K562 (cell line): ENCODE results near the gene WDR35.

Source experiments
- CBX2 ChIP-seq: fragments of 200-600 bp; sonication (generic); IDR thresholded peaks from one replicate; pipeline ENCODE4 v1.6.1; 2012; ENCODE audit warnings: mild to moderate bottlenecking, low read length, inconsistent platforms; ENCODE audit not compliant: insufficient read depth, poor library complexity, severe bottlenecking
- EGR1 ChIP-seq: fragments of 450-650 bp; conservative IDR thresholded peaks from 2 replicates; pipeline ENCODE4 v1.6.1; 2017; ENCODE audit warnings: mild to moderate bottlenecking
- EP300 ChIP-seq: IDR thresholded peaks from 2 replicates; pipeline ENCODE4 v1.6.1; 2012; ENCODE audit warnings: low read length, improper control_type of control experiment
- KAT2B ChIP-seq: IDR thresholded peaks from one replicate; pipeline ENCODE4 v1.6.1; 2012; ENCODE audit warnings: low read depth, mild to moderate bottlenecking, control low read depth, inconsistent platforms, low read length, moderate library complexity
- PHTF2 ChIP-seq: fragments of 250-450 bp; sonication (Bioruptor Pico); IDR thresholded peaks from 2 replicates; pipeline ENCODE4 v1.5.0; 2021; ENCODE audit warnings: mild to moderate bottlenecking
- POLR2A ChIP-seq: fragments of 450-650 bp; conservative IDR thresholded peaks from 2 replicates; pipeline ENCODE4 v1.6.1; 2016
- ZC3H11A ChIP-seq: IDR thresholded peaks from 2 replicates; pipeline ENCODE4 v1.6.1; 2012; ENCODE audit warnings: low read depth, low read length, improper control_type of control experiment
- ZNF124 ChIP-seq: sonication (generic); formaldehyde crosslinking; IDR thresholded peaks from 2 replicates; pipeline ENCODE4 v1.8.1; 2022; ENCODE audit warnings: missing genetic modification reagents
- ZNF79 ChIP-seq: fragments of 250-450 bp; sonication (Bioruptor Pico); IDR thresholded peaks from 2 replicates; pipeline ENCODE4 v1.4.0; 2020; ENCODE audit warnings: low read depth, mild to moderate bottlenecking, moderate library complexity

DNA sequence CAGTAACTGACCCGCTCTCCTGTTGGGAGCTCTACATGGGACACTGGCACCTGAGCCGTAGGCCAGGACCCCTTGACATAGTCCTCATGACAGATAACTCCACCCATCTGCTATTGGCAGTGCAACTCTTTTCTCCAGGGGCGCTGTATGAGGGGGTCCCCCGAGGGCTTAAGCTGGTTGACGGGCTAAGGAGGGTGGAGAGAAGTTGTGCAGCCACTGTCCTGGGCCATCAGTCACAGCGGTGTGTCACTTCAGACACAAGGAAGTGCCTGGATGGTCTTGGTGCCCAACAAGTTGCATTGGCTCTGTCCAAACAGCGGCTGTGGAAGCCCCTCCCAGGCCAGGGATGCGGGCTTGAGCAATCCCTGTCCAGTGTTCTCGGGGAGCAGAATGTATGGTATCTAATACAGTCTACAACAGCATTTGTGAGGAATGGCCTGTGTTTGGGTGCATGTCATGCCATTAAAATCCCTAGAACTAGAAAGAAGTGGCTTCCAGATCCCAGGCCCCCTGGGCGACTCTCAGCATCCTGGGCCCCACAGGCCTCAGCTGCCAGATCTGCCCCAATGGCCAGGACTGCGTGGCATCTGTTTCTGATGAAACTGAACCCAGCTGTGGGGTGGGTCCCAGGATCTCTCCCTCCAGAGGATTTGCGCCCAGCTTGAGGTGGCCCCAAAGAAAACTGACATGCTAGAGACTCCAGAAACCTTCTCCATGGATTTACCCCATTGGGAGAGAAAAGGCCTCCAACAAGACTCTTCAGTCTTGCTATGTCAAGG, 111.4 kb downstream of the WDR35 start:
- no peak for TF ChIP-seq KAT2B
- TF ChIP-seq ZNF79 (CRISPR knock-in tag): no peak
- TF ChIP-seq ZNF124 (CRISPR knock-in tag): no peak
- no peak for TF ChIP-seq CBX2
- no peak for TF ChIP-seq EP300
- no peak for TF ChIP-seq ZC3H11A
- TF ChIP-seq POLR2A: no peak
- no peak for TF ChIP-seq PHTF2
- no peak for TF ChIP-seq EGR1
